GM18868 (cell line): ENCODE data around the gene OR56A3.
"Not testable (repeated sequence)": the region's sequence is repeated elsewhere in the genome, so short reads cannot be mapped to it uniquely, and the experiment has no call there.

Experiments
- ATAC-seq: cut with Tn5 transposase; IDR thresholded peaks from one replicate; pipeline ENCODE4 v1.9.1; 2021; ENCODE audit warnings: mild to moderate bottlenecking, moderate library complexity; ENCODE audit not compliant: unreplicated experiment

OR56A3 gene, protein sequence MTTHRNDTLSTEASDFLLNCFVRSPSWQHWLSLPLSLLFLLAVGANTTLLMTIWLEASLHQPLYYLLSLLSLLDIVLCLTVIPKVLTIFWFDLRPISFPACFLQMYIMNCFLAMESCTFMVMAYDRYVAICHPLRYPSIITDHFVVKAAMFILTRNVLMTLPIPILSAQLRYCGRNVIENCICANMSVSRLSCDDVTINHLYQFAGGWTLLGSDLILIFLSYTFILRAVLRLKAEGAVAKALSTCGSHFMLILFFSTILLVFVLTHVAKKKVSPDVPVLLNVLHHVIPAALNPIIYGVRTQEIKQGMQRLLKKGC

DNA sequence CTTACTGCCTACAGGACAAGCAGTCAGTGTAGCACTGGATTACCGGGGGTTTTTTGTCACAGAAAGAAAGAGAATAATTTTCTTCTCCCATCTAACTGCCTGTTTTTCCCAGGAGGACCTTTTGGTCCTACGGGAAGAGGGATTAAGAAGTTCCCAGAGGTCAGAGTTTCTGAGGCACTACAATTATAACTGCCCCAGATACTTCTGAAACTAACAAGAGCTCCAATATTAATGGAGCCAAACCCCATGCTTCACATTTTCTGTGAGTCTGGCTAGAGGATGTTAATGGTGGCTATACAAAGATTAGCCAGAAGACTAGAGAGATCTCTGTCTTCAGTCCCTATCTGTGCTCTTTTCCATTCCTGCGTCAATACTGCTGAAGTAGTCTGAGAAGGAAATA is at the start of gene OR56A3:
OR56A3 (plus strand) TSS at position 301 of the 400 bp plus-strand sequence. CDS start 5,096 bp downstream, outside the sequence.
- no peak for ATAC-seq

DNA sequence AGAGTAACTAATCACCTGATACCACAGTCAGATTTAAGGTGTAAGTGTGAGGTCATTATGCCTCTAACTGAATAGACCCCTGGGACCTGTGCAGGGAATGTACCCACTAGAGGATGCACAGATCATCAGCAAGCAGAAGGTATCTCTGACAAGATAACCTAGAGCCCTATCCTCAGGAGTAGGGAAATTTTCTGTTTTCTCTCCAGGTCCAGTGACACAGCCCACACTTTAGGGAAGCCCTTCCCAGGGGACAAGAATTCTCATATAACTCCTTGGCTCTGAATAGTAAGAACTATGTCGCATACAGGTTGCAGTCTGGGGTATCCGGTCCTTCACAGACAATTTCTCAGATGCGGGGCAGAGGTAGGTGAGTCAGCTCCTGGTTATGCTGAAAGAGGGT is 49.1 kb upstream of the OR56A3 start, which contains the start of gene OR52E5:
OR52E5 (plus strand) TSS at position 301 of the 400 bp plus-strand sequence. CDS start 7,569 bp downstream, outside the sequence.
- ATAC-seq = no peak

DNA sequence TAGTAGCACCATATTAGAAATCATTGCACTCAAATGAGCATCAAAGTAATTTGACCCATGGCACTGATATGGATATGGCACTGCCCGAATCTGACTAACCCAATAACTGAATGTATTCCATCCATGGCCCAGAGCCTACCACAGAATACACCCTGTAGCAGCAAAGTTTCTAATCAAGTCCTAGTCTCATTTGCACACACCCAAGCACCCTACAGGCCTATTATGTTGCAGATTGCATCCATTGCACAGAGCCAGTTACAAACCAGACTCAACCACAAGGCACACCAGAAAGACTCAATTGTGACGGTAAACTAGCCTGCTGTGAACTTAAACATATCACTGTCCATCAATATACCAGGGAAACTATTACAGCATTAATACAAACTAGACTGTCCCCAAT is 42.5 kb upstream of the OR56A3 start:
- ATAC-seq = no peak

DNA sequence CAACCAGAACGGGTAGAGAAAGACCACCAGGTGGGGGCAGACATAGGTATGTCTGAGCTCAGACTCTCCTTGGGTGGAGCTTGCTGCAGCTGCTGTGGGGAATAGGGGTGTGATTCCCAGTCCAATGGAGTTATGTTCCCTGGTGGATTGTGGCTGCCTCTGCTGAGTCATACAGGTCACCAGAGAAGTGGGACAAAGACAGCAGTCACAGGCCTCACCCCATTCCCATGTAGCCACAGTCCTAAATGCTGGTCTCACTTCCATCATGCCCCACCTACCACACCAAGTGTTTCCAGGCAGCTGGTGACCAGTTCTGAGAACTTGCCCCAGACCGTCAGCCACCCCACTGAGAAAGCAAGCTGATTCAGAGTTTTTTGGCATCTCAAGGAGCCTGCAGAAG is 31.5 kb upstream of the OR56A3 start:
- no peak for ATAC-seq

DNA sequence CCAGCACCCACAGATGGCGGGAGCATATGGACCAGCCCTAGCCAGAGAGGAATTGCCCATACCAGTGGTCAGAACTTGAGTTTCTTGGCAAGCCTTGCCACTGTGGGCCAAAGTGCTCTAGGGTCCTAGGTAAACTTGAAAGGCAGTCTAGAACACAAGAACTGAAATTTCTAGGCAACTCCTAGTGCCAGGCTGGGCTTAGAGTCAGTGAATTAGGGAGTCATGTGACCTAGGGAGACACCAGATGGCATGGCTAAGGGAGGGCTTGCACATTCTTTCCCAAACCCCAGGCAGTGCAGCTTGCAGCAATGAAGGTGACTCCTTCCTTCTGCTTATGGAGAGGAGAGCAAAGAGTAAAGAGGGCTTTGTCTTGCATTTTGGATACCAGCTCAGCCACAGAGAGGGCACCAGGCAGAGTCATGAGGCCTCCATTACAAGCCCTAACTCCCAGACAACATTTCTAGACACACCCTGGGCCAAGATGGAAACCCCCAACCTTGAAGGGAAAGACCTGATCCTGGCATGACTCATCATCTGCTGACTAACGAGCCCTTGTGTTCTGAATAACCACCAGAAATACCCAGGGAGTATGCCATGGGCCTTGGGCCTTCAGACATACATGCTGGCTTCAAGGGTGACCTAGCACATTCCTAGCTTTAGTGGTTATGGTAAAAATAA is 19.2 kb upstream of the OR56A3 start:
- peak; percentile 97 for ATAC-seq

DNA sequence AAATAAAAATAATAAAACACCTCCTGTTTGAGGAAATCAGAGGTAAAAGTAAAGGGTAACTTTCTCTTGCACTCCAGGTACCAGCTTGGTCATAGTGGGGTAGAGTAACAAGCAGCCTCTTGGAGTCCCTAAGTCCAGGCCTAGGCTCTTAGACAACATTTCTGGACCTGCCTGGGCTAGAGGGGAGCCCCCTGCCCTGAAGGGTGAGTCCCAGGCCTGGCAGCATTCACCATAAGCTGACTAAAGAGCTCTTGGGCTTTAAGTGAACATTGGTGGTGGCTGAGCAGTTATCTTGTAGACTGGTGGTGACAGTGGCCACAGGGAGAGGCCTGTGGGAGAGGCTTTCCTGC is 18.6 kb upstream of the OR56A3 start:
- peak; percentile 48 for ATAC-seq

DNA sequence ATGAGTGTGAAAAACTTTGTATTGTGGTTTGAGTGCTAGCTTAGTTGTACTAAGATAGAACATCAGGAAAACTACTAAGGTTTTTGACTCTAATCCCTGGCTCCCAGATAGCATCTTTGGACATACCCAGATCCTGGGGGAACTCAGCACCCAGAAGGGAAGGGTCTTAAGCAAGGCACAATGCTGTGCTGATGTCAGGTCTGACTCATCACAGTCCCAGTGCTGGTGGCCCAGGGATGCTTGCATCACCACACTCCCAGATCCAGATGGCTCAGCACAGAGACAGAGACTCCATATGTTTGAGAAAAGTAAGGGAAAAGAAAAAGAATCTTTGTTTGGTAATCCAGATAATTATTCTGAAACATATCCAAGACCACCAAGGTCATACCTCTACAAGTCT is 18.3 kb upstream of the OR56A3 start:
- ATAC-seq = peak; percentile 21

DNA sequence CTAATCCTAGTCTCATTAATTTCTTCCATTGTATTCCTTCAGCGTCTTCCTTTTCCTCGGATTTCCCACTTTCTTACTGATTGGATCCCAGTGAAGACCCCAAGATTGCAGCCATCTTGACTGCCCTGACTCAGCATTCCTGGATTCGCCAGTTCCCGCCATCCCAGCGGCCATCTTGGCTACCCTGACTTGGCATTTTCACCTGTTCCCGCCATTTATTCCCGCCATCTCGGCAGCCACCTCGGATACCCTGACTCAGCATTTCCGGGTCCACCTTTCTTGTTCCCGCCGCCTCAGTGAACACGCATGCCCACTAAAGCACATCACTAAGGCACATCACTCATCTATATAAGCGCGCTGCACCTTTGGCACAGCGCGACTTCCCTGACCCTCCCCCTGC is 13.8 kb upstream of the OR56A3 start:
- ATAC-seq = no peak

DNA sequence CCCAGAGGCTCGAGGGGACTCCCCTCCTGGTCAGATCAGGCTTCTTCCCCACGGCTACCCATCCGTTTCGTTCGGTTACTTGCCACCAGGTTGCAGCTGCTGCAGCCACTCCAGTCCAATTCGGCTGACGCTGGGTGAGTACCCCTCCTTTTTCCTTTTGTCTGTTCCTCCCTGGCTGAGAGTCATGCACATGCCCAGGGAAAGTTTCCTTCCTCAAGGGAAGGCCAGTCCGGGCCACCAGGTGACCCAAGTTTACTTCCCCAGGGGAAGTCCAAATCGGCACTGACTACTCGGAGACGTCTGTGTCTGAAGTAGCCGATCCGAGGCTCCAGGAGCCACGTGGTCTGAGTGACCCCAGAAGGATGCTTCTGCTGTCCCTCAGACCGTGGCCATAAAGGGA is 13.2 kb upstream of the OR56A3 start:
- no peak for ATAC-seq

DNA sequence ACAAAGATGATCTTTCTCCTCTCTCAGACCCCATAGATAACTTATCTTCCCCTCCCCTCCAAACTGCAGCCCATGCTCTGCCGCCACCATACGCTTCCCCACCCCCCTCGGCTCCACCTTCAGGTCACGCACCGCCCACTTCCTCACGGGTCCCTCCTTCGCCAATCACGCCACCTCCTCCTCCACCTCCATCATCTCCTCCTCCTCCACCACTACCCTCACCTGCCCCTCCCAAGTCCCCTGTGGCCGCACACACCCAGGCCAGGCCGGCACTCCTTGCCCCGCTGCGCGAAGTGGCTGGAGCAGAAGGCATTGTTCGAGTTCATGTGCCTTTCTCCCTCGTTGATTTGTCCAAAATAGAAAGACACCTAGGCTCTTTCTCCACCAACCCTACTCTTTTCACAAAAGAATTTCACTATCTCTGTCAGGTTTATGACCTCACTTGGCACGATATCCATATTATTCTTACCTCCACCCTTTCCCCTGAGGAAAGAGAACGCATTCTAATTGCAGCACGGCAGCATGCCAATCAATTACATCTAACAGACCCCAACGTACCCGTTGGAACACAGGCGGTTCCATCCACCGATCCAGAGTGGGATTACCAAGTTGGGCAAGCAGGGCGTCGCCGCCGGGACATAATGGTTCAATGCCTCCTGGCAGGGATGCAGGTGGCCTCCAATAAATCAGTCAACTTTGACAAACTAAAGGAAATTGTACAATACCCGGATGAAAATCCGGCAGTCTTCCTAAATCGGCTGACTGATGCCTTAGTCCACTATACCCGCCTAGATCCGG is 12.3 kb upstream of the OR56A3 start:
- ATAC-seq = no peak

DNA sequence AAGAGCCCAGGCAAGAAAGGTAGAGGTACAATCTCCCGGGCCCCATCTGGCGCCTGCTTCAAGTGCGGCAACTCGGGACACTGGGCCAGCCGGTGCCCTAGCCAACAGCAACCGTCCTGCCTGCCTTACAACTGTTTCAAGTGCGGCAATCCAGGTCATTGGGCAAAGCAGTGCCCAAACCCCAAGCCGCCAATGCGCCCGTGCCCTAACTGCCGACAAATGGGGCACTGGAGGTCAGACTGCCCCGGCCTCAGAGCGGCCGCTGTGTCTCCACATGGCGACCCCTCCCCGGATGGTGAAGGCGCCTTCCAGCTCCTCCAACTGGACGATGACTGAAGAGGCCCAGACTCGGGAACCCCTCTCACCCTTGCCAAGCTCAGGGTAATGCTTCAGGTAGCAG is 11.4 kb upstream of the OR56A3 start:
- no peak for ATAC-seq

DNA sequence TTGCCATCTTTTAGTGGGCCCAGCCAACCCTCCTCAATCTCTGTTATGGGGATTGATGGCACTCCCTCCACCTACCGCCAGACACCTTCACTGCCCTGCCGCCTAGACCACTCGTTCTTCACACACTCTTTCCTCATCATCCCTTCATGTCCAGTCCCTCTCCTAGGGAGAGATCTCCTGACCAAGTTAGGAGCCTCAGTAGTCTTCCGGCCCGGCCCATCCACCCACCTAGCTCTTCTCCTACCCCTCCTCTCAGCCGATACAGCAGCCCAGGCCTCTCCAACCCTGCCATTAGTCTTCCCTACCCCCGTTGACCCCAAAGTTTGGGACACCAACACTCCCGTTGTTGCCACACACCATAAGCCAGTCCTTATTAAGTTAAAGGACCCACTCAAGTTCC is 11.0 kb upstream of the OR56A3 start:
- ATAC-seq = no peak

DNA sequence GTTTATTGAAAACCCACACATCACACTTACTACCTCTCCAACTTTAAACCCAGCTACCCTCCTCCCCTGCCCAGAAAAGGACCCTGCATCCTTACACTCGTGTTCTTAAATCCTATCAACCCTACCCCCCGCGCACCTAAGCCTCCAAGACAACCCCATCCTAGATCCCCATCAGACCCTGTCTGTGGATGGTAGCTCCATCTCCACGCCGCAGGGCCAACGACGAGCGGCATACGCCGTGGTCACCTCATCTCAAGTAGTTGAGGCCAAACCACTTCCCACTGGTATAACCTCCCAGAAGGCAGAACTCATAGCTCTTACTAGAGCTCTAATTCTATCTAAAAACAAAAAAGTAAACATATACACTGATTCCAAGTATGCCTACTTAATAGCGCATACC is 9.4 kb upstream of the OR56A3 start:
- no peak for ATAC-seq

DNA sequence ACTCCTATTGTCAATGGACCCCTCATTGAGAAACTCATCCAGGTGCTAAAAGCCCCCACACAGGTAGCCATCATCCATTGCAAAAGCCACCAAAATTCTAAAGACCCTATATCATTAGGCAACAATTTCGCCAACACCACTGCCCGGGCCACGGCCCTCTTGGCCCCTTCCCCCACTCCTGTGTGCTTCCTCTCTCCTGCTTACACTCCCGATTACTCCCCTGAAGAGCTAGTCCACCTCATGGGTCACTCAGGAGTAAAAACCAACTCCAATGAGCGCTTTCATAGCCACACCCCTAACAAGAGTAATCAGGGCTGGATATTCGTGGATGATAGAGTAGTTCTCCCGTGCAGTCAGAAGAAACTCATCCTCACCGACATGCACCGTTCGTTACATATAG is 8.9 kb upstream of the OR56A3 start:
- ATAC-seq = no peak

DNA sequence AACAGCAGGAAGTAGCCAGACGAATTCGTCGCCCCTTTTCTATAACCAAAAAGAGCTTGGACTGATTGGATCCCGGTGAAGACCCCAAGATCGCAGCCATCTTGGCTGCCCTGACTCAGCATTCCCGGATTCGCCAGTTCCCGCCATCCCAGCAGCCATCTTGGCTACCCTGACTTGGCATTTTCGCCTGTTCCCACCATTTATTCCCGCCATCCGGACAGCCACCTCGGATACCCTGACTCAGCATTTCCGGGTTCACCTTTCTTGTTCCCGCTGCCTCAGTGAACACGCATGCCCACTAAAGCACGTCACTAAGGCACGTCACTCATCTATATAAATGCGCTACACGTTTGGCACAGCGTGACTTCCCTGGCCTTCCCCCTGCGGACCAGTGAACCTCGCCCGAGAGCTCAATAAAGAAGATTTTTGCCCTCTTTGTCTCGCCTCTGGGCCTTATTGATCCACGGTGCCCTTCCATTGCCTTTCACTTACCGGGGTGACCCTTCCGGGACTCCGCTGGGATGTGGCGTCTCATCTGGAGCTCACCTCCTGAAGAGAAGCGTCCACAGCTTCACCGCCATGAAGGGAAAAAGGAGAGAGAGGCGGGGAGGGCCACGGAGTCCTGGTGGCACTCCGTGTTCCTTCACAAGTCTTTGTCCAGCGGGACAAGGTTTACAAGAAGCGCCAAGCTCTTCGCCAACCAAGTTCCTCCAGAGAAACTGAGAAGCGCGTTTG is 4.0 kb upstream of the OR56A3 start:
- no peak for ATAC-seq

DNA sequence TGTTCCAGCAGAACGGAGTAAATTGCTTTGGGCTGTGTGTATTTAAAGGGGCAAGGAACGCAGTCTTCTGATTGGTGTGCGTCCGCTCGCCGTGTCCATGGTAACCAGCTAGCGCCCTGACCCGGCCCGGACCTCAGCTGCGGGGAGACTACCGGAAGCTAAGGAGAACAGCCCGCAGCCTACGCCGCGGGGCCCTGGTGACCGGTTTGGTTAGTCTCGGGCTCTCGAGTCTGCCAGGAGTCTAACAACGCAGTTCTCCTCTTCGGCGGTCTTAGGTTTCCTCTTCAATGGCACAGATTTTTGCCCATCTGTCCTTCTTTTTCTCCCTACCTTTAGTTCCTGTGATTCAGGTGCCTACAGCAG is 3.5 kb upstream of the OR56A3 start:
- ATAC-seq = no peak

DNA sequence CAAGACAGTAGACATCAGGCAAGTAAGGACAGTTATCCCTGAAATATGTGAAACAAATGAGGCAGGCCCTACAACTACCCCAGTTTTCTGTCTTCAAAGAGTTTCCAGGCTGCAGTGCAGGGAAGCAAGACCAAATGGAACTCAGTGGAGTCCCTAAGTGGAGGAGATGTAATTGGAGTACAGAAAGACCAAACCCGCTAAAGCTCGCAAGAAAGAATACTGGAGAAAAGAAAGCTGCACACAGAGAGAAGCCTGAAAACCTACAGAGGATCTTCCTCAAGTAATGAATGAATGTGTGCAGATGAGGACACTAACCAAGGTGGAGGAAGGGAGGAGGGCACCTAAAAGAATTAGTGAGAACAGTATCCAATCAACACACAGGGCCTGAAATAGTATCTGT is 1.3 kb upstream of the OR56A3 start:
- ATAC-seq = no peak

DNA sequence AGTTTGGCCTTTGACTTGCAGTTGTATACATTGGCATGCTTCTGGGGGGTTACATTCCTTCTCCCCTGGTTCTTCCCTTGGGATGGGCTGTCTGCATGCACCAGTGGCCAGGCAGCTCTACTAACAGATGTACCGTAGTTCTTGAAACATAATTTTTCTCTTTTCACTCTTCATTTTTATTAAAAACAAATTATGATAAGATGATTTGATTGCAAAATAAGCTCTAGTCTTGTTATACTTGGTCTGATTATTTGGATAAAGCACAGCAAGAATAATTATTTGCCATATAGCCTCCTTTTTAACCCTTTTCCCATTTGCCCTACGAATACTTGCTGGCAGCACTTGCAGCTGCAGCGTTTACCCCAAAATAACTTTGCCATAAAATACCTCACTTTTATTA is 13.5 kb downstream of the OR56A3 start:
- ATAC-seq = no peak

DNA sequence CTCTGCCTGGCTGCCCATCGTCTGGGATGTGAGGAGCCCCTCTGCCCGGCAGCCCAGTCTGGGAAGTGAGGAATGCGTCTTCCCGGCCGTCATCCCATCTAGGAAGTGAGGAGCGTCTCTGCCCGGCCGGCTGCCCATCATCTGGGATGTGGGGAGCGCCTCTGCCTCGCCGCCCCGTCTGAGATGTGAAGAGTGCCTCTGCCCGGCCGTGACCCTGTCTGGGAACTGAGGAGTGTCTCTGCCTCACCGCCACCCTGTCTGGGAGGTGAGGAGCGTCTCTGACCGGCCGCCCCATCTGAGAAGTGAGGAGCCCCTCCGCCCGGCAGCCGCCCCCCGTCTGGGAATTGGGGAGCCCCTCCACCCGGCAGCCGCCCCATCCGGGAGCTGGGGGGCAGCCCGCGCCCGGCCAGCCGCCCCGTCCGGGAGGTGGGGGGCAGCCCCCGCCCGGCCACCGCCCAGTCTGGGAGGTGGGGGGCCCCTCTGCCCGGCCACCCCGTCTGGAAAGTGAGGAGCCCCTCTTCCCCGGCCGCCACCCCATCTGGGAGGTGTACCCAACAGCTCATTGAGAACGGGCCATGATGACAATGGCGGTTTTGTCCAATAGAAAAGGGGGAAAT is 18.8 kb downstream of the OR56A3 start:
- ATAC-seq = not testable (repeated sequence)

DNA sequence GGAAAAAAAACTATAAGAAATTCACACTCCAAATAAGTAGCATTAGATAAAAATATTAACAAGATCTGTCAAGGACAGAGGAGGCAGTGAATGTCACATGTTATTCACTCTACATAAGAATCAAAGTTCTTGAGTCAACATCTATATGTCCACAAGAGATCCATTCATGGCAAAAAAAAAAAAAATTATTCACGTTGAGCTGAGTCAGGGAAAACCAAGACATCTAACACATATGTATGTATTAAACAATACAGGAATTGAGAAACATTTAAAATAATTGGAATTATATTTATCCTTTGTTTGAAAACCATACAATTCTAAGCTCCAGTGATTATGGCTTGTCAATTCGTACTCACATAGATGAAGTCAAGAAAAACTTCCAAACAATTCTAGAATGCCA is 24.9 kb downstream of the OR56A3 start:
- ATAC-seq = no peak

DNA sequence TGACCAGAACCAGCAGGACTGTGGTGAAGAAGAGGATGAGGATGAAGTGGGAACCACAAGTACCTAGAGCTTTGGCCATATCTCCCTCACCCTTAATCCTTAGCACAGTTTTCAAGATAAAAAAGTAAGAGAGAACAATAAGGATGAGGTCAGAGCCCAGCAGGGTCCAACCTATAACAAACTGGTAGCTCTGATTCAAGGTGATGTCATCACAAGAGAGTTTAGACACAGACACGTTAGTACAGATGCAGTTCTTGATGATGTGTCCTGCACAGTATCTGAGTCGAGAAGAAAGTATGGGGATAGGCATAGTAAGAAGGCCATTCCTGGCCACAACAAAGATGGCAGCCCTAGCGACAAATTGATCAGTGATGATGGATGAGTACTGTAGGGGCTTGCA is 25.7 kb downstream of the OR56A3 start:
- ATAC-seq = no peak
